ENCODE data around the gene HIVEP3. TPM values are rescaled to one million over a fixed set of nuclear protein-coding genes. Genes with fewer than 3 reads are reported as not detected.

The HIVEP3 gene
- total RNA-seq, 2 donors from 2014 or later: 0.13 to 0.99 TPM

- Histone ChIP-seq H3K4me1 (ENCODE audit: control insufficient read depth, insufficient read depth, low read length) (no peaks in the 10 kb centered on the region), H3K36me3 (ENCODE audit: control insufficient read depth, insufficient read depth, low read length) (no peaks in the 10 kb centered on the region), H3K9me3 (ENCODE audit: control insufficient read depth, low read length) (no peaks in the 10 kb centered on the region), H3K4me3 (ENCODE audit: low read length) (no peak overlapping the region), H3K27ac (ENCODE audit: low read depth, low read length) (no peak overlapping the region), H3K27me3 (ENCODE audit: control insufficient read depth, insufficient read depth, low read length, poor library complexity, severe bottlenecking) (no peaks in the 10 kb centered on the region), H3K9ac (ENCODE audit: extremely low read depth, low read length, poor library complexity, severe bottlenecking) (no peak overlapping the region)
- H3K4me1 Mint-ChIP-seq: peaks cover 3% of the 10 kb centered on the region
- 63 to 71% methylated on average over 8 to 10 of the region's 11 CpGs for WGBS, 2 experiments (ENCODE audit: insufficient coverage in 1 of 2, insufficient read length in 1 of 2)
- TF ChIP-seq CTCF (conservative IDR thresholded peaks at IDR 0.05): no peak
- DNase-seq: peak; percentile 62
- no peaks in the 10 kb centered on the region for H3K9me3 Mint-ChIP-seq
- no peaks in the 10 kb centered on the region for H3K36me3 Mint-ChIP-seq (ENCODE audit: low read depth)
- no peaks in the 10 kb centered on the region for H3K27me3 Mint-ChIP-seq (ENCODE audit: insufficient read depth)
- no peak overlapping the region for H3K27ac Mint-ChIP-seq
- no peak overlapping the region for H3K4me3 Mint-ChIP-seq
Measured at GRCh38 chr1:41650028-41650880, 268.5 kb downstream of the HIVEP3 start.

GRCh38 chr1:41649396-41650027 is 269.2 kb downstream of the HIVEP3 start:
- H3K27me3 ChIP-seq (ENCODE audit: control insufficient read depth, insufficient read depth, low read length, poor library complexity, severe bottlenecking): no peaks in the 10 kb centered on the region
- H3K4me3 ChIP-seq (ENCODE audit: low read length): no peak overlapping the region
- no peaks in the 10 kb centered on the region for H3K4me1 ChIP-seq (ENCODE audit: control insufficient read depth, insufficient read depth, low read length)
- Mint-ChIP-seq H3K36me3 (ENCODE audit: low read depth) (no peaks in the 10 kb centered on the region), H3K4me1 (peaks cover 3% of the 10 kb centered on the region), H3K27me3 (ENCODE audit: insufficient read depth) (no peaks in the 10 kb centered on the region), H3K27ac (no peak overlapping the region), H3K9me3 (no peaks in the 10 kb centered on the region), H3K4me3 (no peak overlapping the region)
- no peak overlapping the region for H3K9ac ChIP-seq (ENCODE audit: extremely low read depth, low read length, poor library complexity, severe bottlenecking)
- DNase-seq: no peak
- 83 to 85% methylated on average over 2 to 9 of the region's 9 CpGs for WGBS, 2 experiments (ENCODE audit: insufficient coverage in 1 of 2, insufficient read length in 1 of 2)
- TF ChIP-seq CTCF (conservative IDR thresholded peaks at IDR 0.05): no peak
- no peaks in the 10 kb centered on the region for H3K9me3 ChIP-seq (ENCODE audit: control insufficient read depth, low read length)
- H3K36me3 ChIP-seq (ENCODE audit: control insufficient read depth, insufficient read depth, low read length): no peaks in the 10 kb centered on the region
- H3K27ac ChIP-seq (ENCODE audit: low read depth, low read length): no peak overlapping the region

- Mint-ChIP-seq H3K27me3 (ENCODE audit: insufficient read depth) (no peaks in the 10 kb centered on the region), H3K27ac (no peak overlapping the region), H3K36me3 (ENCODE audit: low read depth) (no peaks in the 10 kb centered on the region), H3K9me3 (no peaks in the 10 kb centered on the region), H3K4me3 (no peak overlapping the region), H3K4me1 (peaks cover 3% of the 10 kb centered on the region)
- 92 to 97% methylated on average over 6 of the region's 6 CpGs for WGBS, 2 experiments (ENCODE audit: insufficient coverage in 1 of 2, insufficient read length in 1 of 2)
- Histone ChIP-seq H3K9ac (ENCODE audit: extremely low read depth, low read length, poor library complexity, severe bottlenecking) (no peak overlapping the region), H3K27me3 (ENCODE audit: control insufficient read depth, insufficient read depth, low read length, poor library complexity, severe bottlenecking) (no peaks in the 10 kb centered on the region), H3K4me3 (ENCODE audit: low read length) (no peak overlapping the region), H3K4me1 (ENCODE audit: control insufficient read depth, insufficient read depth, low read length) (no peaks in the 10 kb centered on the region), H3K36me3 (ENCODE audit: control insufficient read depth, insufficient read depth, low read length) (no peaks in the 10 kb centered on the region), H3K27ac (ENCODE audit: low read depth, low read length) (no peak overlapping the region), H3K9me3 (ENCODE audit: control insufficient read depth, low read length) (no peaks in the 10 kb centered on the region)
- no peak for TF ChIP-seq CTCF (conservative IDR thresholded peaks at IDR 0.05)
- peak; percentile 28 for DNase-seq
Measured at GRCh38 chr1:41648844-41649243, 269.9 kb downstream of the HIVEP3 start.
